ENCODE results near the gene MBD3. TPM values are rescaled to one million over a fixed set of nuclear protein-coding genes. Genes with fewer than 3 reads are reported as not detected.

The MBD3 gene
- total and polyA plus RNA-seq, 2 donors = 64.8 to 99.9 TPM

GRCh38 chr19:1563251-1563650 is 29.4 kb downstream of the MBD3 start:
- Histone ChIP-seq H3K9me3 (ENCODE audit: control insufficient read depth in 2 of 2, insufficient read depth in 1 of 2, low read length in 1 of 2) (peaks cover 0 to 11% of the 10 kb centered on the region in 2 donors), H3K4me3 (ENCODE audit: low read length in 2 of 2) (no peak overlapping the region), H3K4me1 (ENCODE audit: control insufficient read depth in 2 of 2, insufficient read depth in 2 of 2, low read length in 2 of 2) (peaks cover 2 to 6% of the 10 kb centered on the region in 2 donors), H3K27ac (ENCODE audit: low read depth in 1 of 2, low read length in 1 of 2) (no peak overlapping the region), H3K27me3 (ENCODE audit: control insufficient read depth in 2 of 2, insufficient read depth in 1 of 2, low read length in 1 of 2) (peaks cover 17 to 23% of the 10 kb centered on the region in 2 donors), H3K36me3 (ENCODE audit: control insufficient read depth in 2 of 2, insufficient read depth in 2 of 2, low read length in 1 of 2) (no peaks in the 10 kb centered on the region)
- DNase-seq (ENCODE audit: low read depth in 6 of 9, low spot score in 9 of 9) = no peak
- WGBS = 93% methylated on average over 6 of the region's 6 CpGs

- H3K4me3 ChIP-seq (ENCODE audit: low read length in 2 of 2) = no peak overlapping the region
- H3K36me3 ChIP-seq (ENCODE audit: control insufficient read depth in 2 of 2, insufficient read depth in 2 of 2, low read length in 1 of 2) = peaks cover 0 to 1% of the 10 kb centered on the region in 2 donors
- H3K9me3 ChIP-seq (ENCODE audit: control insufficient read depth in 2 of 2, insufficient read depth in 1 of 2, low read length in 1 of 2) = peaks cover 0 to 11% of the 10 kb centered on the region in 2 donors
- no peak overlapping the region for H3K27ac ChIP-seq (ENCODE audit: low read depth in 1 of 2, low read length in 1 of 2)
- no peak for DNase-seq (ENCODE audit: low read depth in 6 of 9, low spot score in 9 of 9)
- no peaks in the 10 kb centered on the region for H3K4me1 ChIP-seq (ENCODE audit: control insufficient read depth in 2 of 2, insufficient read depth in 2 of 2, low read length in 2 of 2)
- peaks cover 3 to 12% of the 10 kb centered on the region in 2 donors for H3K27me3 ChIP-seq (ENCODE audit: control insufficient read depth in 2 of 2, insufficient read depth in 1 of 2, low read length in 1 of 2)
- WGBS = 95% methylated on average over 17 of the region's 17 CpGs
Measured at GRCh38 chr19:1561236-1561842, 31.3 kb downstream of the MBD3 start.

- DNase-seq (ENCODE audit: low read depth in 6 of 9, low spot score in 9 of 9) = no peak
- no peak overlapping the region for H3K27ac ChIP-seq (ENCODE audit: low read depth in 1 of 2, low read length in 1 of 2)
- peaks cover 0 to 11% of the 10 kb centered on the region in 2 donors for H3K36me3 ChIP-seq (ENCODE audit: control insufficient read depth in 2 of 2, insufficient read depth in 2 of 2, low read length in 1 of 2)
- peaks cover 0 to 5% of the 10 kb centered on the region in 2 donors for H3K9me3 ChIP-seq (ENCODE audit: control insufficient read depth in 2 of 2, insufficient read depth in 1 of 2, low read length in 1 of 2)
- H3K27me3 ChIP-seq (ENCODE audit: control insufficient read depth in 2 of 2, insufficient read depth in 1 of 2, low read length in 1 of 2) = peaks cover 0 to 3% of the 10 kb centered on the region in 2 donors
- 72% methylated on average over 25 of the region's 25 CpGs for WGBS
- H3K4me3 ChIP-seq (ENCODE audit: low read length in 2 of 2) = no peak overlapping the region
- no peaks in the 10 kb centered on the region for H3K4me1 ChIP-seq (ENCODE audit: control insufficient read depth in 2 of 2, insufficient read depth in 2 of 2, low read length in 2 of 2)
Measured at GRCh38 chr19:1560286-1560882, 32.3 kb downstream of the MBD3 start.

GRCh38 chr19:1558552-1558951 is 34.1 kb downstream of the MBD3 start:
- no peak for DNase-seq (ENCODE audit: low read depth in 6 of 9, low spot score in 9 of 9)
- Histone ChIP-seq H3K27ac (ENCODE audit: low read depth in 1 of 2, low read length in 1 of 2) (no peak overlapping the region), H3K4me1 (ENCODE audit: control insufficient read depth in 2 of 2, insufficient read depth in 2 of 2, low read length in 2 of 2) (no peaks in the 10 kb centered on the region), H3K4me3 (ENCODE audit: low read length in 2 of 2) (no peak overlapping the region), H3K9me3 (ENCODE audit: control insufficient read depth in 2 of 2, insufficient read depth in 1 of 2, low read length in 1 of 2) (no peaks in the 10 kb centered on the region), H3K36me3 (ENCODE audit: control insufficient read depth in 2 of 2, insufficient read depth in 2 of 2, low read length in 1 of 2) (peaks cover 0 to 12% of the 10 kb centered on the region in 2 donors), H3K27me3 (ENCODE audit: control insufficient read depth in 2 of 2, insufficient read depth in 1 of 2, low read length in 1 of 2) (peaks cover 0 to 2% of the 10 kb centered on the region in 2 donors)
- 95% methylated on average over 12 of the region's 12 CpGs for WGBS

- H3K4me3 ChIP-seq (ENCODE audit: low read length in 2 of 2) = no peak overlapping the region
- H3K27ac ChIP-seq (ENCODE audit: low read depth in 1 of 2, low read length in 1 of 2) = no peak overlapping the region
- no peak for DNase-seq (ENCODE audit: low read depth in 6 of 9, low spot score in 9 of 9)
- 98% methylated on average over 66 of the region's 66 CpGs for WGBS
- no peaks in the 10 kb centered on the region for H3K4me1 ChIP-seq (ENCODE audit: control insufficient read depth in 2 of 2, insufficient read depth in 2 of 2, low read length in 2 of 2)
- peaks cover 0 to 12% of the 10 kb centered on the region in 2 donors for H3K36me3 ChIP-seq (ENCODE audit: control insufficient read depth in 2 of 2, insufficient read depth in 2 of 2, low read length in 1 of 2)
- H3K27me3 ChIP-seq (ENCODE audit: control insufficient read depth in 2 of 2, insufficient read depth in 1 of 2, low read length in 1 of 2) = no peaks in the 10 kb centered on the region
- H3K9me3 ChIP-seq (ENCODE audit: control insufficient read depth in 2 of 2, insufficient read depth in 1 of 2, low read length in 1 of 2) = peaks cover 0 to 2% of the 10 kb centered on the region in 2 donors
Measured at GRCh38 chr19:1556390-1557070, 36.1 kb downstream of the MBD3 start.

GRCh38 chr19:1555487-1556389 is 36.9 kb downstream of the MBD3 start:
- no peak for DNase-seq (ENCODE audit: low read depth in 6 of 9, low spot score in 9 of 9)
- 98% methylated on average over 121 of the region's 121 CpGs for WGBS

GRCh38 chr19:1554968-1555367 is 37.7 kb downstream of the MBD3 start:
- H3K27ac ChIP-seq (ENCODE audit: low read depth in 1 of 2, low read length in 1 of 2) = no peak overlapping the region
- no peak for DNase-seq (ENCODE audit: low read depth in 6 of 9, low spot score in 9 of 9)
- no peaks in the 10 kb centered on the region for H3K4me1 ChIP-seq (ENCODE audit: control insufficient read depth in 2 of 2, insufficient read depth in 2 of 2, low read length in 2 of 2)
- peaks cover 0 to 2% of the 10 kb centered on the region in 2 donors for H3K27me3 ChIP-seq (ENCODE audit: control insufficient read depth in 2 of 2, insufficient read depth in 1 of 2, low read length in 1 of 2)
- WGBS = 98% methylated on average over 24 of the region's 24 CpGs
- H3K4me3 ChIP-seq (ENCODE audit: low read length in 2 of 2) = no peak overlapping the region
- H3K36me3 ChIP-seq (ENCODE audit: control insufficient read depth in 2 of 2, insufficient read depth in 2 of 2, low read length in 1 of 2) = peaks cover 0 to 12% of the 10 kb centered on the region in 2 donors
- H3K9me3 ChIP-seq (ENCODE audit: control insufficient read depth in 2 of 2, insufficient read depth in 1 of 2, low read length in 1 of 2) = peaks cover 0 to 2% of the 10 kb centered on the region in 2 donors

More at GRCh38 chr19:1555487-1556389, 36.9 kb downstream of the MBD3 start:
- H3K27ac ChIP-seq (ENCODE audit: low read depth in 1 of 2, low read length in 1 of 2) = no peak overlapping the region
- H3K4me1 ChIP-seq (ENCODE audit: control insufficient read depth in 2 of 2, insufficient read depth in 2 of 2, low read length in 2 of 2) = no peaks in the 10 kb centered on the region
- peaks cover 0 to 12% of the 10 kb centered on the region in 2 donors for H3K36me3 ChIP-seq (ENCODE audit: control insufficient read depth in 2 of 2, insufficient read depth in 2 of 2, low read length in 1 of 2)
- peaks cover 0 to 2% of the 10 kb centered on the region in 2 donors for H3K27me3 ChIP-seq (ENCODE audit: control insufficient read depth in 2 of 2, insufficient read depth in 1 of 2, low read length in 1 of 2)
- H3K9me3 ChIP-seq (ENCODE audit: control insufficient read depth in 2 of 2, insufficient read depth in 1 of 2, low read length in 1 of 2) = peaks cover 0 to 2% of the 10 kb centered on the region in 2 donors
- H3K4me3 ChIP-seq (ENCODE audit: low read length in 2 of 2) = no peak overlapping the region

GRCh38 chr19:1553415-1553814 is 39.2 kb downstream of the MBD3 start:
- Histone ChIP-seq H3K4me3 (ENCODE audit: low read length in 2 of 2) (no peak overlapping the region), H3K9me3 (ENCODE audit: control insufficient read depth in 2 of 2, insufficient read depth in 1 of 2, low read length in 1 of 2) (peaks cover 0 to 2% of the 10 kb centered on the region in 2 donors), H3K27ac (ENCODE audit: low read depth in 1 of 2, low read length in 1 of 2) (no peak overlapping the region), H3K27me3 (ENCODE audit: control insufficient read depth in 2 of 2, insufficient read depth in 1 of 2, low read length in 1 of 2) (peaks cover 0 to 2% of the 10 kb centered on the region in 2 donors), H3K36me3 (ENCODE audit: control insufficient read depth in 2 of 2, insufficient read depth in 2 of 2, low read length in 1 of 2) (peaks cover 0 to 12% of the 10 kb centered on the region in 2 donors), H3K4me1 (ENCODE audit: control insufficient read depth in 2 of 2, insufficient read depth in 2 of 2, low read length in 2 of 2) (no peaks in the 10 kb centered on the region)
- WGBS = 92% methylated on average over 10 of the region's 10 CpGs
- DNase-seq (ENCODE audit: low read depth in 6 of 9, low spot score in 9 of 9) = no peak

Data from thymus (tissue), 11 donors.